ENCODE measurements around the gene CAPN15. TPM values are rescaled to one million over a fixed set of nuclear protein-coding genes. Genes with fewer than 3 reads are reported as not detected.

Gene CAPN15
- total and polyA plus RNA-seq, 9 of the 15 experiments (the other 6 are each of a cell fraction or from before 2014, with no cell fraction given): 0.62 to 111 (median 14.2) TPM

- no peak for TF ChIP-seq RBM39 (optimal IDR thresholded peaks at IDR 0.05; ENCODE audit: low read depth, low read length)
- no peak for TF ChIP-seq NFIX (CRISPR knock-in tag; IDR thresholded peaks at IDR 0.05; ENCODE audit: low read depth)
- no peak for TF ChIP-seq DNMT1 (IDR thresholded peaks at IDR 0.05)
- TF ChIP-seq NCOA2 (IDR thresholded peaks at IDR 0.05; ENCODE audit: partially characterized antibody in 2 of 2): no peak
- no peak for TF ChIP-seq ETV5 (CRISPR knock-in tag; IDR thresholded peaks at IDR 0.05; ENCODE audit: low read depth)
- TF ChIP-seq ZNF134 (CRISPR knock-in tag; conservative IDR thresholded peaks at IDR 0.05): no peak
- no peak for TF ChIP-seq NCOA1 (IDR thresholded peaks at IDR 0.05; ENCODE audit: low read depth)
- no peak for TF ChIP-seq KLF16 (IDR thresholded peaks at IDR 0.05)
- no peak for TF ChIP-seq KDM1A (IDR thresholded peaks at IDR 0.05)
- TF ChIP-seq HEY1 (CRISPR knock-in tag; IDR thresholded peaks at IDR 0.05; ENCODE audit: borderline replicate concordance): no peak
- peak; percentile 95 for TF ChIP-seq SP1 (CRISPR knock-in tag; IDR thresholded peaks at IDR 0.05)
- TF ChIP-seq RBM22 (IDR thresholded peaks at IDR 0.05; ENCODE audit: low read depth, low read length, poor library complexity, severe bottlenecking): peak; percentile 52
- peak; percentile 79 for TF ChIP-seq C11orf30 (IDR thresholded peaks at IDR 0.05; ENCODE audit: low read depth)
- 0 out of 2 replicates have a peak, but pooled peaks have one; percentile 15 for TF ChIP-seq ATF4 (CRISPR knock-in tag; IDR thresholded peaks at IDR 0.05)
- 0 out of 2 replicates have a peak, but pooled peaks have one; percentile 53 for TF ChIP-seq THAP7 (CRISPR knock-in tag; IDR thresholded peaks at IDR 0.05)
- peak; percentile 74 for TF ChIP-seq THAP12 (CRISPR knock-in tag; IDR thresholded peaks at IDR 0.05)
- TF ChIP-seq GTF2B (IDR thresholded peaks at IDR 0.05; ENCODE audit: extremely low read depth, insufficient read length): no peak
- TF ChIP-seq ZFP36 (IDR thresholded peaks at IDR 0.05; ENCODE audit: low read depth, low read length, partially characterized antibody): no peak
- peak in 1 of 2 experiments; percentile 59; a peak in 1 of 4 replicates for TF ChIP-seq SRF (CRISPR knock-in tag; IDR thresholded peaks at IDR 0.05)
Observed at GRCh38 chr16:588889-589657, 61.6 kb downstream of the CAPN15 start (continued).

Data from K562 (cell line).